ENCODE measurements around the gene DMD.

Gene DMD

DNA sequence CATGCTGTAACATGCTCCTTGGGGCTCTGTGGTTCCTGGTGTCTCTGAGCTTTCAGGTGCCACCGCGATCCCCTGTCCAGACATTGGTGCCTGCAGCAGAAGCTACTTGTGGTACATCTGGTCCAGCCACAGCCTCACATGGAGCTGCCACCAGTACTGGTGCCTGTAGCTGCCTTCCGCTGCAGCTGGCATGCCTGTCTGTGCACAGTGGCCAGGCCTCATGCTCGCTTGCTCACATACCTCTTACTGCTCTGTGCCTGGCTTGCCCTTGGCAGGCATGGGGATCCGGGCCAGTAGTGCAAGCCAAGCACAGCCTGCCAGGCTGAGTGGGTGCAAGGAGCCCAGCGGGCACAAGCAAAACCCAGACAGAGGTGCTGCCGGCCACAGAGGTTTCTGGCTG is 618.6 kb downstream of the DMD start:
- TF ChIP-seq, protein P1, sequence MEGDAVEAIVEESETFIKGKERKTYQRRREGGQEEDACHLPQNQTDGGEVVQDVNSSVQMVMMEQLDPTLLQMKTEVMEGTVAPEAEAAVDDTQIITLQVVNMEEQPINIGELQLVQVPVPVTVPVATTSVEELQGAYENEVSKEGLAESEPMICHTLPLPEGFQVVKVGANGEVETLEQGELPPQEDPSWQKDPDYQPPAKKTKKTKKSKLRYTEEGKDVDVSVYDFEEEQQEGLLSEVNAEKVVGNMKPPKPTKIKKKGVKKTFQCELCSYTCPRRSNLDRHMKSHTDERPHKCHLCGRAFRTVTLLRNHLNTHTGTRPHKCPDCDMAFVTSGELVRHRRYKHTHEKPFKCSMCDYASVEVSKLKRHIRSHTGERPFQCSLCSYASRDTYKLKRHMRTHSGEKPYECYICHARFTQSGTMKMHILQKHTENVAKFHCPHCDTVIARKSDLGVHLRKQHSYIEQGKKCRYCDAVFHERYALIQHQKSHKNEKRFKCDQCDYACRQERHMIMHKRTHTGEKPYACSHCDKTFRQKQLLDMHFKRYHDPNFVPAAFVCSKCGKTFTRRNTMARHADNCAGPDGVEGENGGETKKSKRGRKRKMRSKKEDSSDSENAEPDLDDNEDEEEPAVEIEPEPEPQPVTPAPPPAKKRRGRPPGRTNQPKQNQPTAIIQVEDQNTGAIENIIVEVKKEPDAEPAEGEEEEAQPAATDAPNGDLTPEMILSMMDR (conservative IDR thresholded peaks at IDR 0.05; ENCODE audit: low read depth, low read length): no peak
- H3K4me3 ChIP-seq (ENCODE audit: low read depth, low read length): no peak overlapping the region
- DNase-seq (ENCODE audit: low read depth): no peak

DNA sequence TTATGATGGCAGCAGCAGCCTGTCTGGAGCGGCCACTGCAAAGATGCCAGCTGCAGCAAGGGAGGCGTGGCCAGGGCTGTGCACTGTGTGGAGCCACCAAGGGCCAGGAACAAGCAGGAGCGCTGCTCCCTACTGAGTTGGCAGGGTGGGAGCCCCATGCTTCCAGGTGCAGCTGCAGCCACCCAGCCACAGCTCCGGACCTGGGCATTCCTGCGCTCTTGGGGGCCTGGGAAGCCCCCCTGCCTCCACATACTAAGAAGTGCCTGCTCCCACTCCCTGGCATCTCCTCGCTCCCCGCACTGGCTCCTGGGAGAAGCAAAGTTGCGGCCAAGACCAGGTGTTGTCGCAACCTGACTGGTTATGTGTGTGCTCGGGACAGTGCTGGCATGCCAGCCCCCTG is 619.8 kb downstream of the DMD start:
- DNase-seq (ENCODE audit: low read depth): no peak
- no peak overlapping the region for H3K4me3 ChIP-seq (ENCODE audit: low read depth, low read length)
- TF ChIP-seq, protein P1 (conservative IDR thresholded peaks at IDR 0.05; ENCODE audit: low read depth, low read length): no peak

DNA sequence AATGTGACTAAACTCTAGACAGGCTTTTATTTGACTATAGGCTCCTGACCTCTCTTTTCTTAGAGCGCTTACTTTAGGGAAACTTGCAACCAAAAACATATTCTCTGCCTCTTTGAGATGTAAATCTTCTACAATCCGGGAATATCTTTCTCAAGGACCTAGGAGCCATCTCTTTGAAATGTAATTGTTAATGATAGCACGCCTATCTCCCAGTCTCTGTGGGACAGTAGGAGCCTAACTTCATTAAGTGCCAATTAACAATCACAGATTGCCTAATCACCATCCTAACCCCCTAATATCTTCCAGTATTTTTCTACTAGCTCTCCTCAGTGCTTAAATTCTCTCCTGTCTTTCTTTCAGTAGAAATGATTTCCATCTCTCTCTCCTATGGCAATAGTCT is 628.6 kb downstream of the DMD start:
- H3K4me3 ChIP-seq (ENCODE audit: low read depth, low read length): no peak overlapping the region
- TF ChIP-seq, protein P1 (conservative IDR thresholded peaks at IDR 0.05; ENCODE audit: low read depth, low read length): no peak
- DNase-seq (ENCODE audit: low read depth): no peak

DNA sequence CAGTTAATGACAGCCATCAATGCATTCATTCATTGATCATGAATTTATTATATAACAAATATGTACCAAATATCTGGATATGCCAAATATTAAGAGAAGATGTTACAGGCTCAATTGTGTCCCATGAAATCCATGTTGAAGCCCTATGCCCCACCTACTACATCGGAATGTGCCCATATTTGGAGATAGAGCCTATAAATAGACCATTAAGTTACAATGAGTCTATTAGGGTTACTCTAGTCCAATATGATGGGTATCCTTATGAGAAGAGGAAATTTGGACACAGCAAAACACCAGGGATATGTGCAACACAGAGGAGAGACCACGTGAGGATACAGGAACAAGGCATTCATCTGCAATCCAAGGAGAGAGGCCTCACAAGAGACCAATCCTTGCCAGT is 634.5 kb downstream of the DMD start:
- TF ChIP-seq, protein P1 (conservative IDR thresholded peaks at IDR 0.05; ENCODE audit: low read depth, low read length): no peak
- DNase-seq (ENCODE audit: low read depth): no peak
- H3K4me3 ChIP-seq (ENCODE audit: low read depth, low read length): no peak overlapping the region

DNA sequence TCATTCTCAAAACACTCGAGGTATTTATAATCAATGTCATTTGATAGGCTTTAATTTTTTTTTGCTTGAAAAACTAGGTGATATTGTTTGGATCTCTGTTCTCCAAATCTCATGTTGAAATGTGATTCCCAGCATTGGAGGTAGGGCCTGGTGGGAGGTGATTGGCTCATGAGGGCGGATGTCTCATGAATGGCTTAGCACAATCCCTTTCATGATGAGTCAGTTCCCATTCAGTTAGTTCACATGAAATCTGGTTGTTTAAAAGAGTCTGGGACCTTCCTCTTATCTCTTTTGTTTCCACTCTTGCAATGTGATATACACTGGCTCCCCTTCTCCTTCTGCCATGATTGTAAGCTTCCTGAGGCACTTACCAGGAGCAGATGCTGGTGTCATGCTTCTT is 638.7 kb downstream of the DMD start:
- H3K4me3 ChIP-seq (ENCODE audit: low read depth, low read length): no peak overlapping the region
- peak; percentile 1 for DNase-seq (ENCODE audit: low read depth)
- TF ChIP-seq, protein P1 (conservative IDR thresholded peaks at IDR 0.05; ENCODE audit: low read depth, low read length): no peak

DNA sequence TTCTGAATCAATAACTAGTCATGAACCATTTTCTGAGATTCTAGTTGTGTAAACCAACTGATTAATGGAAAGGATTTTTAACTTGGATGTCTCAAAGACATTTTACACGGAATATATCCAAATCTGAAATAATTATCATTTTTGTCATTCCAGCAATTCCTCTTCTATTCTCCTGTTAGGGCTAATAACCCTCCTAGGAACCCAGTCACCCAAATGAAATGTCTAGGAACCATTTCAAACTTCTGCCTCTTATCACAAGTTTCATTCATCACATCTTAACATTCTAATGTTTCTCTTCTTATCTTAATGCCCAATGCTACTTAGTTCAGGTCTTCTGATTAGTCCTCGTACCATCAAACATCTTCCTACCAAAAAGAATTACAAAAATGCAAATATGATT is 639.8 kb downstream of the DMD start:
- TF ChIP-seq, protein P1 (conservative IDR thresholded peaks at IDR 0.05; ENCODE audit: low read depth, low read length): no peak
- no peak overlapping the region for H3K4me3 ChIP-seq (ENCODE audit: low read depth, low read length)
- peak; percentile 1 for DNase-seq (ENCODE audit: low read depth)

DNA sequence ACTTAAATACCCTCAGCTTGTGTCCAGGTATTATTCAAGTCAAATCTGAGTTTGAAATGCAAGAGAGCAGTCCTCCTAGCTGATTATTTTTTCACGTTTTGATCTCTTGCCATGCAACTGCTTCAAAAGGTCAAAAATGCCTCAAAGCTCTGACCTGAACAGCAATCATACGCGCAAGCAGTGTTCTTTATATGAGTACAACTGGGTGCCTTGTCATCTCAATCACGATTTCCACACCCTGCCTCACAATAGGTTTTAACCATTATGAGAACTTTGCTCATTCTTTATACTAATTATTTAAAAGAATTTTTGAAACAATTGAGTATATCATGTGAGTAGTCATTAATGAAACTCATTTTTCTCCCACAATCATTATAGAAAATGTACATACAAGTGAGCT is 649.1 kb downstream of the DMD start:
- no peak for DNase-seq (ENCODE audit: low read depth)
- TF ChIP-seq, protein P1 (conservative IDR thresholded peaks at IDR 0.05; ENCODE audit: low read depth, low read length): no peak
- H3K4me3 ChIP-seq (ENCODE audit: low read depth, low read length): no peak overlapping the region
